IPS DF 4.7 (cell line): ENCODE measurements around the gene SUN3.

Source experiments
- DNase-seq: peaks from one replicate; pipeline ENCODE4 v3.0.0-alpha.2; 2013; ENCODE audit warnings: low spot score; ENCODE audit errors: extremely low read depth

The SUN3 gene

DNA sequence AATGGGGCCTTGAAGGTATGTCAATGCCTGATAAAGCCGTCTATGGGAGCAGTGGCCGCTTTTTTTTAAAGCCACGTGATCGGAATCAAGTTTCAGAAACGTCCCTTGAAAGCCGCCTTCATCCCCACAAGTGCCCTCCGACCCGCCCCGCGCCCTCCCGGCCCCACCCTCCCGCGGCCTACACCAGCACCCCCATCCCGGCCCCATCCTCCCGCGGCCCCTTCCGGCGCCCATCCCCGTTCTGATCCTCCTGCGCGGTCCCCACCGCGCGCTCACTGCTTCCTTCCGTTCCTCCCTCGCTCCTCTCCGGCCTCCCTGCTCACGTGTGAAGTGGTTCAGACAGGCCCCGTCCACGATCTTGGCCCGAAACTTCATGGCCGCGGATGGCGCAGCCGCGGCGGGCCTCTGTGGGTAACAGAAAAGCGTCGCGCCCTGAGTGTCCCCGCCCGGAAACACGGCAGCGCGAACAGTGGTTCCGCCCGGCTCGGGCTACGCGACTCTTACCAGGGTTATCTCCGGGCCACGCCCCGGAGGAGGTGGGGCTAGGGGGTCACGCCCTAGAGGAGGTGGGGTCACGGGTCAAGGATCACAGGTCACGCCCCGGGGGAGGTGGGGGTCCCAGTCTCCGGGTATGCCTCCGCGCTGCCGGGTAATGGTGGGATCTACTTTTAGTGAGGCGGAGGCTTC, 49.6 kb downstream of the SUN3 start, which contains the start of gene HUS1:
TSS of gene HUS1 (minus strand) at position 471 of the 687 bp plus-strand sequence. CDS start at position 375, 96 bp downstream.
- peak; percentile 69 for DNase-seq

DNA sequence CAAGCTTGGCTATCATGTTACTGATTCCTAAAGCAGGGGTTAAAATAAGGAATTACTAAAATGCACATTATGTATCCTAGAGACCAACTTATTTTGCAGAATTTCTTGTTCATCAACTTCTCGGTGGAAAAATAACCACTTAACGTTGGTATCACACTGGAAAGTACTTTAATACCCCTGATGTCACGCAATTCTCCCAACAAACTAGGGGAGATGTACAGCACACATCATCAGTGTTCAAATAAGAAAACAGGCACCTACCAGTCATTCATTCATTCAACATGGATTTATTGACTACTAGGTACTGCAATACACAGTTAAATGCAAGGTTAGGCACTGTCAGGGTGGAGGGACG, 50.1 kb downstream of the SUN3 start:
- no peak for DNase-seq

DNA sequence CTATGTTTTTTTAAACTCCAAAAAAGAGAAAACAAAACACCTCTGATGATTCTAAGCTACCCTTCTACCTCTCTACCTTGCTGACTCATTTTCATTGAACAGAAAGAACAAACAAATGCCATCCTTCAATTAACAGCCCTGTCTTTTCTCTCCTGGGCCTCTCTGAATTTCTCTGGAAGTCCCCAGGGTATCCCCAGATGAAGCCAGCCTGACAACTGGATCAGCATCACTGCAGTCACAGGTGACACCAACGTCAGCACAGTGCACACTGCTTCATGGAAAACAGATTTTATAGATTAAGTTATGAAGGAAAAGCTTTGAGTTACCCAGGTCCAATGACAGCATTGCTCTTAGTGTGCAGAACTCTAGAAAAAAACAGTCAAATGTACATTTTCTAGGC, 55.2 kb downstream of the SUN3 start:
- DNase-seq: no peak

DNA sequence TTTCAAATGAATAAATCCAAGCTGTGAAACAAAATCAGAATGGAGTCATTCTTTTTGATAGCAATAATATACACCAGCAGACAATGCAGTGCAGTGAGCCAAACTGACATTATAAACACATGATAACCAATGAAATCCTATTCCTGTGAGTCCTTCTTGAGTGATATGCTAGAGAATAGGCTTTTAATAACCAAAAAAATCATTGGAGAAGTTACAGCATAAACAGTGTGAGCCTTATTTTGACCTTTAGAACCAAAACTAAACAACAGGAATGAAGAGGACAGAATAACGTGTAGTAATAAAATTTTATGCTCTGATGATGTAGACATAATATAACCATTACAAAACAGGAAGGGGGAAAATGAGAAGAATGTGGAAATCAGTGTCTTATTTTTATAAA, 58.1 kb downstream of the SUN3 start:
- DNase-seq: no peak

DNA sequence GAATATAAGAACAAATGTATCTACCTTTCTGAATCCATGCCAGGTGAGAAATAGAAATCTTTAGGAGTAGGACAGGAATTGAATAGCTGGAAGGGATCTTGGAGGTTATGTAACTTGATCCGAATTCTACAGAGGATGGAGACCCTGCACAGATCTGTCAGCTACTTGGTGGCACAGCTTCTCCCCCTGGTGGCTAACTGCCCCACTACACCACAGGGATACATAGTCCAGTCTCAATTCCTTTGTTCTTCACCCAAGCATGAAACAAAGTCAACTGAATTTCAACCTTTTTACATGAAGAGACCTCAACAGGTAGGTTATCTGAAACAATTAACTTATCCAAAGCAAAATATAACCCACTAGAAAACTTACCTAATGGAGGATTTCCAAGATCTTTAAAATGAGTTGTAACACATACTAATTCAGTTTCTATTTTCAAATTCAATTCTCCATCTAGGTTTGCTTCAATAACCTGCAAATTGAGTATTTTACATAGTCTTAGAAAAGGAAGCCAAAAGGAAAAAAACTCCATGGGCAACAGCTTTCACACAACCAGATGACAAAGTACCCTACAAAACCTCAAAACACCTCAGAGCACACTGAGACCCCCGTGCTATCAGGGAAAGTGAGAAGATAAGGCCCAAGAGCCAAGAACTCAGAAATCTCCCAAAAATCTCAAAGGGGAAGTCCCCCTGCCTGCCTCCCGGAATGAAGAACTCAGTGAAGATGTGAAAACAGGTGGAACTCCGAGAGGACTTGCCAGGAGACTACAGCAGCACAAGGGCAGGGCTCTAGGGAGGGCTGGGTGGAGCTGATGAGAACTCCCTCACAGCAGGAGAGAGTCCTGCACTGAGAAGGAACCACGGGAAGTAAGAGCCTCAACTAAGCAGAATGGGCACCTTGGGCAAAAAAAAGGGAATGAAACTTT, 59.8 kb downstream of the SUN3 start:
- no peak for DNase-seq

DNA sequence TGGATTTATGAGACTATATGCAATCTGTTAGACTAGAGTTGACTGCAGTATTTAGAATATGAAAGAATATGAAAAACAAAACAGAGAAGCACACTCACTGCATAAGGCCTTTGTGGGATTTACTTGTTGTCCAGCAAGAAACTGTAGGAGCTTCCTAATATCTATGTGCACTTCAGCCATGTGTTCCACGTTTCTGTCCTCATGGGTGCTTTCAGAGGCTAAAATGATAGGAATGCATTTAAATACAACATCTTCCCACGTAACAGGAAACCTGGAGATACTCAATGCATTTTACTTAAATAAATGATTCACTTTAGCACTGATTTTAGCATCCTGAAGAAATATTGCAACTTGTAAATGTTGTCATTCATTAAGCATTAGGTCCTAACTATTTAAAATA, 61.2 kb downstream of the SUN3 start:
- DNase-seq: no peak

DNA sequence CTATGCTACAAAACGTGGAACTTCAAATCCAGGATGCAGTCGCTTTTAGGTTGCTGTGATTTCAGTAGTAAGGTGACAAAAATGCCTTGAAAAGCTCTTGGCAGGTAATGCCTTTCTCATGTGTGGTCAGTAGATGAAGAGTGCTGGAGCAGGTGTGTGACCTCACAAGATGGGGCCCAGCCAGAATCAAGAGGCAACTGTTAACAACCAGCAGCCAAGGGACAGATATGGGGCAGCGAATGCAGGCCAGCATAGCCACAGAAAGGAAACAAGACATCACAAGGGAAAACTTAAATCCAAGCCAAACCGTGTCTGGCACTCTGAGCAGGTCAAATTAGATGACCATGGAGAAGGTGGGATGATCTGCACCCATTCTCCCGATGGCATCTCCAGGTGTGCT, 61.8 kb downstream of the SUN3 start:
- DNase-seq: no peak

DNA sequence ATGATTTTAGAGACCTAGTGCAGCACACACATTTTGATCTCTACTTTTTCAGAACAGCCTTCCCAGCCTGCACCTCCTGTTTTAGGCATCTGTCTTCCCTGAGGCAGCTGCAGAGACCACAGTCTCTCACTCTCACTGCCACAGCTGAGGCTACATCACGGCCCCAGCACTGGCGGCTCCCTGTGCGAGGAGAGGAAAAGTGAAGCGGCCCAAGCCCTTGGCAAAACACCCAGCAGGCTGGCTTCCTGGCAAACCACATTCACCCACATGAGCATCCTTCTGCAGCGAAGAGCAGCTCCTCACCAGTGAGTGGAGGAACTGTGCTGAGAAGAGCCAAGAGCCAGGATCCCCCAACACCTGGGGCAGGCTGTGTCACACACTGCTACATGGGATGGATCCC, 63.5 kb downstream of the SUN3 start:
- no peak for DNase-seq

DNA sequence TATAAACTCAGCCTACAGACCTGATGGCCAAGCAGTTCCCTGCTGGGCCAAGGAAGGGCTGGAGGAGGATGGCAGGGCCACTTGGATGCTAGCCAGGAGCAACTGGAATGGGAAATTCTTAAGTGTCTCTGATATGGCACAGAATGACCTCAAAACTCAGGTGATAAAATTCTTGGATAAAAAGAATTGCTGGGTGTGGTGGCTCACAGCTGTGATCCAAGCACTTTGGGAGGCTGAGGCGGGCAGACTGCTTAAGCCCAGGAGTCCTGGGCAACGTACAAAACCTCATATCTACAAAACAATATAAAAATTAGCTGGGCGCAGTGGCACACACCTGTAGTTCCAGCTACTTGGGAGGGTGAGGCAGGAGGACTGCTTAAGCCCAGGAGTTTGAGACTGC, 66.6 kb downstream of the SUN3 start:
- DNase-seq: no peak

DNA sequence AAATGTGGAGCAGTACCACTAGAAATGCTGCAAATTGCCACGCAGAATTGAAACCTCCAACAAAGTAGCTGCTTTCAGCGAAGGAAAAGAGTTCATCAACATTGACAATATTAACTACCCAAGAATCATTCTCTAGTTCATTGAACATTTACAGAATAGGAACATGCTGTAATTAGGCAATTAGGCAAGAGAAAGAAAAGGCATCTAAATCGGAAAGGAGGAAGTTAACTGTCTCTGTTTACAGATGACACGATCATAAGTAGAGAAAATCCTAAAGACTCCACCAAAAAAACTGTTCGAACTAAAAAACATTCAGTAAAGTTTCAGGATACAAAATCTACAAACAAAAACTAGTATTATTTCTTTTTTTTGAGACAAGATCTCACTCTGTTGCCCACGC, 71.8 kb downstream of the SUN3 start:
- no peak for DNase-seq

DNA sequence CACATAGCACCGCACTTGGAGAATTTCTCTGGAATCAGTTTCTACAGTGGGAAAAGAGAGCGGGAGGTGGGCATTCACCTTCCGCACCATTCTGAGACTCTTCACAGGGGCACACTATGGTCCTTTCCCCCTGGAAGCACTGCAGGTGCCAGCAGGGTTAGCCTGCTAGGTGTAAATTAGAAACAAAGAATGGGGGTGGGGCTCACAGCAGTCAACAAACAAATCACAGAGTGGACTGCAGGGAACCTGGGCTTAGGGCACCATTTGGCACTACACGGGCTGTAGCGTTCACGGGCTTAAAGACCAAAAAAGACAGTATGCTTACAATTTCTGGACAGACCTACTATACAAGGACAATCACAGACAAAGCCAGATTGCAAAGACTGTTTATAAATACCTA, 72.7 kb downstream of the SUN3 start:
- DNase-seq: no peak

DNA sequence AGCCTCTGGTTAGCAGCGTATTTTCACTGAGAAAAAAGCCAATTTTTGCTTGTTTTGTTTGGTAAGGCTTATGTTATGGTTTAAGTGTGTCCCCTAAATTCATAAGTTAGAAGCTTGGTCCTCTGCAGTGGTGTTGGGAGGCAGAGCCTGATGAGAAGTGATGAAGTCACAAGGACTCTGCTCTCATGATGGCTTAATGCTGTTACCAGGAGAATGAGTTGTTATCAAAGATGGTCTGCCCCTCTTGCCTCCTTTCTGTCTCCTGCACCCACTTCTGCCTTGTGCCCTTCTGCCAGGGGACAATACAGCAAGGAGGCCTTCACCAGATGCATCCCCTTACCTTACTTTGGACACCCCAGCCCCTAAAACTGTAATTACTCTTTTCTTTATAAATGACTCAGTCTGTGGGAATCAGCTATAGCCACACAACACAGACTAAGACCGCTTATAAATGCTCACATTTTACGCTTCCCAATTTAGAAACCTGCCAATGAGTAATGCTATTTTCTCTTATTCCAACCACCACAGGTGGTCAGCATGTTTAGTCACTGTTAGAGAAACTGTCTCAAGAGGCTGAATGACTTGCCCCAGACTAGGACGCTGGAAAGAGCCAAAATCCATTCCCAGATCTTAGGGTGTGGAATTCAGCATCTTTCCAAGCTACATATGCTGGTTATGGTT, 74.5 kb downstream of the SUN3 start:
- DNase-seq: no peak

DNA sequence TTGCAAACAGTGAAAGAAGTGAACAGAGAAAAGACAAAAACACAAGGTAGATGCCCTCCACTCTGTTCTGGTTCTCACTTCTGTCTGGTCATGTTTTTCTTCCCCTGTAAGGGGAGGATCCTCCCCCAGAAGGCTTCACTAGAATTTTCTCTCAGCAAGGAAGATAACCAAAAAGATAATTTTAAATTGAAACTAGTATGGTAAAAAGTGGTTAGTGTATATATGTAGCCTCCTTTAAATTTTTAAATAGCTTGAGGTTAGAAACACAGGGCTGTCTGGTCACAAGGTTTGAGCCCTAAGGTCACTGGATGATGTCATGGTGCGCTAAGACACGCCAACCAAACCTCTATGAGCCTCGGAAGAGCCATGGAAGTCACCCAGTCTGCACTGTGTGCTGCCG, 75.1 kb downstream of the SUN3 start:
- DNase-seq: no peak

DNA sequence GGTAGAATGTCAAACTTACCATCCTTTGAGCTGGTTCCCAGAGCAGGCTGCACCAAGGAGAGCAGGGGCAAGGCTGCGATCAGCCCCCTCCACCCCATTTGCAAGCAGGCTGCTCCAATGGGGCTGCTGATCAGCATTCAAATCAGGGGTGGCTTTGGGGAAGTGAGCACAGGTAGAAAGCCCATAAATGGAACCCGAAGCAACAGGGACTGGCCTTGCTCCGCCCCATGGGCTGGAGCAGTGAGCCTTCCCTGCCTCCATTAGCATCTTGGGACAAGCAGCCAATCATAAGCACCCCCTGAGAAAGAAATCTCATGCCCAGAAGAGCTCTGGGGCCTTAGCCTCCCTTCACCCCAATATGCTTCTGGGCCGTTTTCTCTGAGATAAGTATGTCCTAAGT, 76.7 kb downstream of the SUN3 start:
- DNase-seq: no peak

DNA sequence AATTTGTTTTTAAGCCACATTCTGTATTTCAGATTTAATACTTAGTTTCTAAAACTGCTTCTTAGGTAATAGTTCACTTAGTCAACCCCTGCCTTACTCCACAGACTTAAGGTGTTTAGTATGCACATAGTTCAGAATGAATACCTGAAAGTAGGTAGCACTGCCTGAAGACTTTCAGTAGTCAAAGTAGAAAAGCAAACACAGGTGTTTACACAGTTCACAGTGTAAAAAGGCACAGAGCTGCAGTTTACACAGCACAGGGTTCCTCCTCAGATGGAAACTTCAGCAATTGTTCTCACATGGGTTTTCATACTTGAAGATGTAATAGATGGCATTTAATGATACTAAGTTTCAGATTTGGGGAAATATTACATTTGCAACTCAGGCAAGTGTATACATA, 77.5 kb downstream of the SUN3 start:
- DNase-seq: no peak

DNA sequence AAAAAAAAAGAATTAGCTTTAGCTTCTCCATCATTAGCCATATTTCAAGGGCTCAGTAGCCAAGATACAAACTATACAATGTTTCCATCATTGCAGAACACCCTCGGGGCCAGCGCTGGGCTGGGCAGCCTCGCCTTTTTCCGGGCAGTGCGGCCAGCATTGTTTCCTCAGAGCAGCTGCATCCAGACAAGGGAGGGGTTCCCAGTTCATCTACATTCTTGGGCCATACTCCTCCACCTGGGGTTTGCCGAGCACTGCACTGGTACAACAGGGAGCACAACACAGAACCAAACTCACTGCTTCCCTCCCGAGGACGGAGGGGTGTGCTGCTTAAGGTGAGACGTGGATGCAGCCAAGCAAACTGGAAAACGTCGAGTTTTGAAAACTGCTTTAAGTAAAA, 78.2 kb downstream of the SUN3 start:
- DNase-seq: no peak

DNA sequence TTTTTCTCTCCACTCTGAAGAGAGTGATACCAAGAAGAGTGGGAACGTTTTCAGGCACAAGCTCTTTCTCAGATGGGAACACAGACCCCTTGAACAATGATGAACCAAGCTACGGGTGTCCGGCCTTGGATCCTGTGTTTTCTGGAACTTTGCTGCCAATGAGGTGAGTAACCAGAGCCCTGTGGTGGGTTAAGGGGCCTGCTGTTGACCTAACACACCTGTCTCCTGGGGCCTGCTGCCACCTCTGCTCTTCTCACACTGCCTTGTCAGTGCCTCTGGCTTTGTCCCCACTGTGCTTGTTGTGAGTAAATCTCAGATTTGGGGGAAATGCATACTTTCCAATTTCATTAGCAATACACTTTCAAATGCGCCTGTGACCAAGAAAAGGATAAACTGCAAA, 79.2 kb downstream of the SUN3 start:
- DNase-seq: no peak

DNA sequence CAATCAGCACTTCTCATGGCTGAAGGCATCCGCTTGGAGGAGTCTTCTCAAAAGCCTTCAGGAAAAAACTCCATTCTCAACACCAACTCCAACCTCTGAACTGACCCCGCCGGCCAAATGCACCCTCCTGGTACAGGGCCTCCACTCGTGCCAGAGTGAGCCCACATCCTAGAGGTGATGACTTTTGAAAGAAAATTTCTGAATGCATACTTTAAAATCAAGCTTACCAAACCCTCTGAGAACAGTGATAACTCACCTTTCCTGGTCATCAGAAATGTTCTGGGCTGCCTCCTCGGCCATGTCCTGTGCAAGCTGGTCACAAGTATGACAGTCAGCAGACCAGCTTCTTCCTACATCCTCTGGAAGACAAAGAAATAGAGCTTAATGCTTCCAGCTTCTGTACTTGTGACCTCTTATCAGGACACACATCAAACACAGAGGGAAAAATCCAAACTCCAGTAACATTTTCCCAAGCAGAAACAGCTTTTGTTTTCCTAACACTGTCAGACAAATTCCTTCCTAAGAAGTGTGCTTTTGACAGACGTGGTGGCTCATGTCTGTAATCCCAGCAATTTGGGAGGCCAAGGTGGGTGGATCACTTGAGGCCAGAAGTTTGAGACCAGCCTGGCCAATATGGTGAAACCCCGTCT, 80.6 kb downstream of the SUN3 start, which contains the start of gene PKD1L1:
TSS of gene PKD1L1 (minus strand) at position 326 of the 650 bp plus-strand sequence. CDS start at position 300, 26 bp downstream.
- DNase-seq: no peak

DNA sequence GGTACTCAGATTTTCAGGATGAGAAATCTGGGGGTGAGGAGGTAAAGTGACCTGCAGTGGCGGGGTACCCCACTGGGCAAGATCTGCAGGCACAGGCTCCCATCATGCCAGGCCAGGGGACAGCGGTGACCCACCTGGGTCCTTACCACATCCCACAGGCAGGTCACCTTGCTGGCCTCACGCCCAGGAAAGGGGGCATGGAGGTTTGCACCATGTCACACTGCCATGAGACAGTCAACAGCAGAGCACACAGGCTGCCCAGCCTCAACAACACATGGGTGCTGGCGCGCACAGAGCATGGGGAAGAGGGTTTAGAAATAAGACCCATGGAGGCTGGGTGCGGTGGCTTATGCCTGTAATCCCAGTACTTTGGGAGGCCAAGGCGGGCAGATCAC, 81.6 kb downstream of the SUN3 start:
- DNase-seq: no peak

DNA sequence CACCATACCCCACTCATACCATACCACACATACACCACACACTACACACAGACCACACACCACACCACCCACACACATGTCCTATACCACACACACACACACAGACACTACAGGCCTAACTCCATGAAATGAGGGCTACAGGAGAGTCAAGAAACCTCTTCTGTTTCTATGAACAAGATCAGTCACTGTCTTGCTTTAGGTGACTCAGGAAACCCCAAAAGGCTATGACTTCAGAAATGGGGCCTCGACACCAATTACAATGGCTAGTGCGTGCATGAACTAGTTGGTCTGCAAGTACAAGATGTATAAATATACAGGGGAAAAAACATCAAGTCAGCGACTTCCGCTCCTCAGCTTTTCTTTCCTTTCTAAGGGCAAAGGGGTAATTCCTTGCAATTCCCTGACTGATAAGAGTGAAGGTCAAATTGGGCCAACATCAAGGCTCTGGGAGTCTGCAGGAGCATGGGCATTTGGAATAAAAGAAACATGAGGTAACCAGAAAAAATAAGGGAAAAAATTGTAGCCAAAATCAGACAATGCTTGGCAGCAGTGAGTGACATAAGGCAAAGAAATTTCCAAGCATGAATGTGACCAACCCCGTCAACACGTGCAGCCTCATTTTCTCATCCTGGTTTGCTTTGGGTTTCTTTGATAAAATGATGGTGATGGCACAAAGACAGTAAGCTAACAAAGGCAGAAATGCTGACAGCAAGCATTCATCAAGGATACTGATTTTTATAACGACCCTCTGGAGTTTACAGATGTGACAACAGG, 82.1 kb downstream of the SUN3 start:
- DNase-seq: no peak
